ENCODE measurements around the gene FGF3.
A peak's percentile ranks its signal among the peaks of the same experiment; 100 is the strongest.

The FGF3 gene

GRCh38 chr11:69818603-69819441, at the start of gene FGF3:
Gene FGF3 (minus strand): TSS chr11:69819416. CDS start chr11:69818933, 483 bp downstream.
- no peak for DNase-seq

DNA sequence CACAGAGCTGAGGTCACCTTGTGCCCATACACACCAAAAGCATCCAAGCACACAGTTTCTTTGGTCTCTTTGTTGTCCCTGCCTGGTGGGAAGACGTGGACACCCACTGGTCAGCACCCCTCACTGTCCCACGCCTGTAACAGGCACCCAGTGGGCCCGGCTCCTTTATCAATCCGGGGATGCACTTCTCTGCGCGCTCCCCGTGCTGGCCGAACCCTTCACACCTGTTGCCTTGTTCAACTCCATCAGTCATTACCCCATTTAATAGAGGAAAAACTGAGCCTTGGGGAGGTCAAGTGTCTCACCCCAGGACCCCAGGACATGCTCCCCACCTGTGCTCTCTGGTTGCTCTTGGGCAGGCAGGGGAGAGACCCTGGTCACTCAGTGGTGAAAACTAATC, 49.7 kb upstream of the FGF3 start:
- DNase-seq, result no peak

DNA sequence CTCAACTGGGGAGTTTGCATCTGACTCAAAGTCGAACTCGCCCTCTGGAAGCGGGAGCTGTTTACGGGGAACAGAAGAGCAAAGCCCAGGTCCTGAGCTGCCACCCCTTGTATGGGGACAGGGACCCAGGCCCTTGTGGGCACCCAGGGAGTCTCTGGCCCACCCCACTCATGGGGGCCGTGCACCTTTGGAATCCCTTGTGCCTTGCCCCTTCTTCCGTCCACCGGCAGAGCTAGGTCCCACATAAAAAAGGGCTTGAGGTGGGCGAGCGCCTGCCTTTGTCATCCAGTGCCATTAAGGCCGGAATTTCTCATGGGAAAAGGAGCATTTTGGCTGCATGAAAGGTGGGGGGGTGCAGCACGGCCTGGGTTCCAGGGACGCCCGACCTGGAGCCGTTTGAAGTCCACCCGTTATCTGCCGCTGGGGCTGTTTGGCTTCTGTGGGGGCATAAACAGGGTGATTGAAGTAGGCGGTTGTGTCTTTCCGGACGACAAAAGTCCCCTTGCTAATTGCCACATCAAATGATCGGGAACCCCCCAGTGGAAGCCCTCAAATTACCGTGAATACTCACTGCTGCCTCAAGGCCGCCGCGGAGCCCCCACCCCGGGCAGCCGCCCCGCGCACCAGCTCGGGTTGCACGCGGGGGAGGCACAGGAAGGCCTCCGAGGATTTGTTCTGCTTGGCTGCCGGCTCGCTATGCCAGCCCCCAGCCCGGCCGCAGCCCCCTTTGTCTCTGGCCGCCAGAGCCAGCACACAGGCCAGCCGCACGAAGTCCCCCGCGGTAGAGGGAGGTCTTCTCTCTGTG, 49.0 kb upstream of the FGF3 start:
- no peak for DNase-seq

- DNase-seq, result no peak
Observed at GRCh38 chr11:69867076-69868005, 48.1 kb upstream of the FGF3 start.

DNA sequence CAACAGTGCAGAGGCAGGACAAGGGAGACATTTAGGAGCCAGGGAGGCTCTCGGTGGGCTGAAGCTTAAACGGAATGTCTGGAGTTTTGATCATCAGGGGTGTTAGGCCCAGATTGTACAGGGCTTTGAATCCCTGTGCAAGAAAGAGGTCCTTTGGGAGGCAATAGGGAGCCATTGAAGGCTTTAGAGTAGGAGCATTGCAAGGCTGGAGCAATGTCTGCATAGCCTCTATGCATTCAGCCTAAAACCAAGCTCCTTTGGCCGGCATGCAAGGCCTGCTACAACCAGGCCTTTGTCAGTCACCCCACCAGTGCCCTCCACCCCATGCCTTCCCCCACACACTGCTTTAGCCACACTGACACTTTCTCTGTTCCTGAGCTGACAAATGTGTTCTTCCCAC, 47.4 kb upstream of the FGF3 start:
- no peak for DNase-seq

DNA sequence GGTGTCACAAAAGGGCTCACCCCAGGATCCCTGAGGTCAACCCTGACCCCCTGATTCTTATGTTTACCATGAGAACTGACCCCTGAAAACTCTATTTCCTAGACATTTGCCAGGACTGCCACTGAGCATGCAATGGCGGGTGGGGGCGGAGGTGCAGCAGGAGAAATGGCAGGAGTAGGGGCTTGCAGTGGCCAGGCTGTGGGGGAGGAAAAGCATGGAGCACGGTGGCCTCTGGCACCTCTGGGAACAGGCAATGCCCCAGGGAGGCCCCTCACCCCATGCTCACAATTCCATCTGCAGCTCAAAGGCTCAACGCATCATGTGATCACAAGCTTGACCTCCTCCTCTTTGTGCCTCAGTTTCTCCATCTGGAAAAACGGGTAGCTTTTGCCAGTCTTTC, 46.5 kb upstream of the FGF3 start:
- no peak for DNase-seq

GRCh38 chr11:69864686-69865661, 45.8 kb upstream of the FGF3 start:
- no peak for DNase-seq

DNA sequence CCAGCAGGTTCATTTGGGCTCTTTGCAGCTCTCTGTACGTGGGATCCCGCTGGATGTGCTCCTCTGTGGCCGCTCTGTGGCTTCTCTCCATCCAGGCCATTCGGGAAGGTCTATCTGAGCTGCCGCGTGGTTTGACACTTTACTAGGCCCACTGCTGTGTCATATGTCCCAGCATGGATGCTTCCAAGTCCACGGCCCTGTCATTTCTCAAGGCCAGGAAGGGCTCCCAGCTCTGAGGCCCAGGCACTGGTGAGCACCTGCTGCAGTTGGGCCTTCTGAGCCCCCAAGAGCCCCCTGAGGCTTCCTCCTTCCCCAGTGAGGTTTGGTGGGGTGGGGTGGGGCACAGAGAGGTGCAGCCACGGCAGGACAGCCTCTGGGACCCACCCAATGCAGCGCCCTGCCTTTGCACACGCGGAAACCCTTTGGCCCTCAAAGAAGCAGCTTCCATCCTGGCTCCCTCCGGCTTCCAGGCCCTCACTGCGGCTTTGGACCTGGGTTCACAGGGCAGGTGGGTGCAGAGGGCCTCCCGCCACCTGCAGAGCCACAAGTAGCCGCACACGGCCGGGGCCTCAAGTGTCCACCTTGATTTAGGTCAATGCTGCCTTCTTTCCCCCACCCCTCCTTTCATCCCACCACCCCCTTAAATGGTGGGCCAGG, 44.5 kb upstream of the FGF3 start:
- no peak for DNase-seq

GRCh38 chr11:69862797-69863543, 43.8 kb upstream of the FGF3 start:
- DNase-seq, result no peak

DNA sequence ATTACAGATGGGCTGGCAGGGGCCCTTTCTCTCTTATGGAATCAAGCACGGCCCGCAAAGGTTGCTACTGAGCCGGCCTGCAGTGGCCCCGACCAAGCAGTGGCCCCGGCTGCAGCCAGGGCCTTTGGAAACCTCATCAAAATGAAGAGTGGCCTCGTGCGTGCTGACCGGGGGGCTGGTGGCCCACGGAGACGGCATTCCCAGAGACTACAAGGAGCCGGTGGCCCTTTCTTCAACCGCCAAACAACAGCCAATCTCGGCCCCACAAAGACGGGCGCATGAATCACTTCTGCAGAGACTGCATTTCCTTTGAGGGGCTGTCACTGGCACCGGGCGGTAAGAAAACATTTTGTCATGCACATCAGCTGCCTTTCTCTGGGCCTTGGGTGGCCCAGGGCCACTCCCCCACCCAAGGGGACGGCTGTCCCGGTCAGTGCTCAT, 43.1 kb upstream of the FGF3 start:
- DNase-seq, result no peak

DNA sequence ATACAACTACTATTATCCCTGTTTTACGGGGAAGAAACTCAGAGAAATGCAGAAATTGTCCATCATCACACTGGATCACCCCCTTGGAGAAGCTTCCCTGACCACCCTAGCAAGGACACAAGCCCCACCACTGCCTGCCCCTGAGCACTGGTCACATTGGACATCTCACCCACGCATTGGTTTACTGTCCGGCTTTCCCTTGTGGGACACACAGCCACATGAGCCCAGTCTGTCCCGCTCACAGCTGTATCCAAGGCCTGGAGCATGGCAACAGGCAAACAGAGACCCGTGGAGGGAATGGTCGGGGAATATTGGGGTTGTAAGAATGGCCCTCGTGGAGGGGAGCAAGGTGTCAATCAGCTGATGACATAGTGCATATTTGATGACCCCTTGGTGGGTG, 42.7 kb upstream of the FGF3 start:
- no peak for DNase-seq

DNA sequence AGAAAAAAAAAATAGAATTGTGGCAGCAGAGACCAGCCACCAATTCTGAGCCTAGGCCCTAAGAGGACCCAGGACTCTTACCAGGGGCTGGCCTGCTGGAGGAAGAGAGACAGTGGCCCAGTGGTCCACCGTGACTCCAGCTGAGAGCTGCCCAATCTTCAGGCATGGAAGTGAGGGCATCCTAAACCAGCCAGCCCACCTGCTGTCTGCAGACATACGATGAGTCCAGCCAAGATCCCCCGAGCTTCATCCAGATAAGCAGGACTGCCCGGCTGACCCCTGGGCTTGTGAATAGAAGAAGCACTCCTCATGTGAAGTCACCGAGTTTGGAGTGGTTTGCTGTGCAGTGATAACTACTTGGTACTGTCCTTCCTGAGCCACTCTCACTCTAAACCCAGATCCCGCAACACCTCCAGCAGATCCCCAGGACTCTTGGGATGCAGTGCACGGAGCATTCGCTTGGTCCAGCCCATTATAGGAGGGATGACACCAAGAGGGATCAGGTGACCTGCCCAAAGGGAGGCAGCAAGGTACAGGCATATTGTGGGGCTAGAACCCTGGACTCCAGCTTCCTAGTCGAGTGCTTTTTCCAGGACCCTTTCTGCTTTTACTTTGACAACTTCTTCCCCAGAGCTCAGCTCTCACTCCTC, 41.7 kb upstream of the FGF3 start:
- no peak for DNase-seq

DNA sequence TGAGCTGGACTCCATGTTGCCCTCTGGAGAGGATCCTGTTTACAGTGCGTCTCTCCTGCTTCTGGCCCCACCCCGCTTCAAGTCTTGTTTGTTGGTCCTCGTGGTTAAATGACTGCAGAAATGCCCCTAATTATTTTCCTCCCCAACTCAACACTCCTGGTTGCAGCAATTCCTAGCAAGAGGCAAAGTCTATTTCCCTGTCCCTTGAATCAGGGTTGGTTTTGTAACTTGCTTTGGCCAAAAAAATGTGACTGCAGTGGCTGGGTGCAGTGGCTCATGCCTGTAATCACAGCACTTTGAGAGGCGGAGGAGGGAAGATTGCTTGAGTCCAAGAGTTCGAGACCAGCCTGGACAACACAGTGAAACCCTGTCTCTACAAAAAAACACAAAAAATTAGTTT, 41.0 kb upstream of the FGF3 start:
- DNase-seq, result no peak

DNA sequence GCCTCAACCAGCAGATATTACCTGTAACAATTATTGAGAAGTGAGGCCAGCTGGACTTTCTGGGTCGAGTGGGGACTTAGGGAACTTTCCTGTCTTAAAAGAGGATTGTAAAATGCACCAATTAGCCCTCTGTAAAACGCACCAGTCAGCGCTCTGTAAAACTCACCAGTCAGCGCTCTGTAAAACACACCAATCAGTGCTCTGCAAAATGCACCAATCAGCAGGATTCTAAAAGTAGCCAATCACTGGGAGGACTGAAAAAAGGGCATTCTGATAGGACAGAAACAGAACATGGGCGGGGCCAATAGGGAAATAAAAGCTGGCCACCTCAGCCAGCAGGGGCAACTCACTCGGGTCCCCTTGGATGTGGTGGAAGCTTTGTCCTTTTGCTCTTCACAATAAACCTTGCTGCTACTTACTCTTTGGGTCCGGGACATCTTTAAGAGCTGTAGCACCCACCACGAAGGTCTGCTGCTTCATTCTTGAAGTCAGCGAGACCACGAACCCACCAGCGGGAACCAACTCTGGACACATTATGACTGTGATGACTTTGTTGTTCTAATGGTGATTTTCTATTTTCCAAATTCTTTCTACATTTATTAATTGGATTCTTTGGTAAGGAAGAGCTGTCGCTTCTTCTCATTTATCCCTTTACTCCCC, 40.2 kb upstream of the FGF3 start:
- DNase-seq, result no peak

GRCh38 chr11:69855421-69855820, 36.2 kb upstream of the FGF3 start:
- DNase-seq, result no peak

DNA sequence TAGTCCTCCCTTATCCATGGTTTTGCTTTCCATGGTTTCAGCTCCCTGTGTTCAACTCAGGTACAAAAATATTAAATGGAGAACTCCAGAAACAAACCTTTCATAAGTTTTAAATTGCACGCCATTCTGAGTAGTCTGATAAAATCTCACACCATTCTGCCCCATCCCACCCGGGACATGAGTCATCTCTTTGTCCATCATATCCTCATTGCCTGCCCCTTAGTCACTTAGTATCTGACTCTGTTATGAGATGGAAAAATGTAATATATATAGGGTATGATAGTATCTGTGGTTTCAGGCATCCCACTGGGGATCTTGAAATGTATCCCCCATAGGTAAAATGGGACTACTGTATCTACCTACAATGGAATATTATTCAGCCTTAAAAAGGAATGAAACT, 35.5 kb upstream of the FGF3 start:
- peak; percentile 78 for DNase-seq

GRCh38 chr11:69852056-69852455, 32.8 kb upstream of the FGF3 start:
- DNase-seq, result no peak

DNA sequence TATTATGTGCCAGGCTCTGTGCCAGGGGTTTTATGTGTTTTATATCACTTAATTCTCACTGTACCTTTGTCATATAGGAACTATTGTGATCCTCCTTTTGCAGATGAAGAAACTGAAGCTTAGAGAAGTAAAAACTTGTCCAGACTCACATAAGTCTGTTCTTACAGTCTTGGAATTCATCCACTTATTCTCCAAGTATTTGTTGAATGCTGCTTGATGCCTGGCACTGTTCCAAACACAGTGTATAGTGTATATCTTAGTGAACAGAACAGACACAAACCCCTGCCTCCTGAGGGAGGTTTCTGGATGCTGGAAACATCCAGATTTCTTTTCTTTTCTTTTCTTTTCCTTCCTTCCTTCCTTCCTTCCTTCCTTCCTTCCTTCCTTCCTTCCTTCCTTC, 29.0 kb upstream of the FGF3 start:
- DNase-seq, result peak; percentile 39

DNA sequence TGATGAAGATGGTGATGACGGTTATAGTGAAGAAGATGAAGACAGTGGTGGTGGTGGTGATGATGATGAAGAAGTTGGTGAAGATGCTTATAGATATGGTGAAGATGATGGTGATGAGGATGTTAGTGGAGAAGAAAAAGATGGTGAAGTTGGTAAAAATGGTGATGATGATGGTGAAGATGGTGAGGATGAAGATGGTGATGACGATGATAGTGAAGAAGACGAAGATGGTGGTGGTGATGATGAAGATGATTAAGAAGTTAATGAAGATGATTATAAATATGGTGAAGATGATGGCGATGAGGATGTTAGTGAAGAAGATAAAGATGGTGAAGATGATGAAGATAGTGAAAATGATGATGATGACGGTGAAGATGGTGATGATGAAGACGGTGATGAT, 25.2 kb upstream of the FGF3 start:
- no peak for DNase-seq

All from fibroblast of skin of right biceps (primary cell).